KBM-7 (cell line): Measurements from ENCODE around the gene CCL18.
"Not testable (repeated sequence)": the region's sequence is repeated elsewhere in the genome, so short reads cannot be mapped to it uniquely, and the experiment has no call there.

Experiments
- DNase-seq: peaks from one replicate; pipeline ENCODE4 v3.0.0-alpha.2; 2015
- in situ Hi-C: fragments of 300-500 bp; cut with MboI; formaldehyde crosslinking; loops from 2 replicates; pipeline ENCODE4 v1.14.3; 2020; ENCODE audit warnings: low sequenced_read_pairs, low pct_unique_long_range_greater_than_20kb, mixed read lengths

The CCL18 gene

GRCh38 chr17:36118477-36119353 is 54.6 kb downstream of the CCL18 start:
- in situ Hi-C loops = loop anchor here (25.0 kb wide), 1 partner anchor 94 kb away; the partner anchor contains the start of gene CCL4L2
- no peak for DNase-seq

DNA sequence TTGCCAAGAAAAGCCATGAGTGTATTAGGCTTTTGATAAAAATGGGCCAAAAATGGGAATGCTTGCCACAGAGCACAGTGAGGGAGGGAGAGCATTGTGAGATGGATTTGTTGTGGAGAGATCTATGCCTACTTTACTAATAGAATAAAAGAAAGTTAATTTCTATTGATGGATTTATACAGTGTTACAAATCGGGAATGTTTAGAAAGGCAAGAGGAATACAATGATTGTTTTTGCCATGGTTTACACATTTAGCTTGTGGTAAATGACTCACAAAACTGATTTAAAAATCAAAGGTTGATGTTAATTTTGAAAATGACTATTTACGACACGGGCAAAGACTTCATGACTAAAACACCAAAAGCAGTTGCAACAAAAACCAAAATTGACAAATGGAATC is 56.1 kb downstream of the CCL18 start:
- in situ Hi-C loops = loop anchor here (25.0 kb wide), 1 partner anchor 92 kb away; the partner anchor contains the start of gene CCL4L2
- DNase-seq = no peak

GRCh38 chr17:36121099-36121498 is 57.0 kb downstream of the CCL18 start:
- in situ Hi-C loops = loop anchor here (25.0 kb wide), 1 partner anchor 91 kb away; the partner anchor contains the start of gene CCL4L2
- DNase-seq = not testable (repeated sequence)
